Measurements from ENCODE around the gene METTL25B. TPM values are rescaled to one million over a fixed set of nuclear protein-coding genes. Genes with fewer than 3 reads are reported as not detected.

Gene METTL25B
- total RNA-seq, 1 experiment from 2014 or later, result 10.4 TPM

DNA sequence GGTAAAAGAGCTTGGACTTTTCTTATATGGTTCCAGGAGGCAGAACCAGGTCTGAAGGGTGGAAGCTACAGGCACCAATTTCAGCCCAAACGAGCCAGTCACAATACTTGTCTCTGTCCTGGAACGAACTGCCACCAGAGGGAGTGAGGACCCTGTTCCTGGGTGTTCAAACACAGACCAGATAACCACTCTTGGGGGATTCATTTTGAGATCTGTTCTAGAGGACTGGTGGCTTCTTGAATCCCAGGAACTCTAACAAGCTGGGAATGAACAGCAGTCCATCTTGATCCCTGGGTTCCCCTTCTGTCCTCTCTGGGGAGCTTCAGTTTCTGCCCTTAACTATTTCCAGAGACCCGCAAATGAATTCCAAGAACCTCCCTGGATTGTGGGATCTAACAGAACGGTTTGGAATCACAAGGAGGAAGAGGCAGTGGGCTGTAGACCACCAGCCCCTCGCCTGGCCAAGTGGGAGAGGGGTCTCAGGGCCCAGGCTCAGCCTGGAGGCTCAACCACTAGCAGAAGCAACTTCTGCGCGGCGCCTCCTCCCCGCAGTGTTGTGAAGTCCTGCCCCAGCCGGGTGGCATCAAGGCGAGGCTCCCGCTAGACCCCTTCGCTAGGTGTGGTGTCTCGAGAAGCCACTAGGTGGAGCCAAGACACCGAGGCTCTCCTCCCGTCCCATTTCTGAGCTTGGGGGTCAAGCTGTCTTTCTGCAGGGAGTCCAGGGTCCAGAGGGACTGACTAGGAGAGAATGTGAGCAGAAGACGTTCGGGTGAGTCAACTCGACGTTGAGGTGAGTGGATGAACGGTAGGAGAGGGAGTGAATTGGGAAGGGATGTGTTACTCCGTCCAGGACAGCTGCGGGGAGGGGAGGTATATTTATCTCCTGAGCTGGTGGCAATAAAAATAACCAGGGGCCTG lies 39.0 kb upstream of the METTL25B start:
- intact Hi-C loops (cut with micrococcal nuclease), result loop anchor here (1.0 kb wide), 3 partner anchors 16 to 201 kb away; partner anchors contain the start of gene CRABP2
- Histone ChIP-seq H3K4me1 (ENCODE audit: insufficient read depth, low read length) (peaks cover 62% of the 10 kb centered on the region), H3K79me2 (ENCODE audit: low read length) (no peaks in the 10 kb centered on the region), H3K27me3 (ENCODE audit: low read length) (no peaks in the 10 kb centered on the region), H2AFZ (ENCODE audit: low read length) (peak overlapping the region; percentile 96), H3K9me2 (replicated peaks; ENCODE audit: low read length) (no peaks in the 10 kb centered on the region), H3K4me2 (ENCODE audit: low read length) (peak overlapping the region; percentile 98), H3K9me3 (ENCODE audit: low read length) (no peaks in the 10 kb centered on the region), H4K20me1 (ENCODE audit: low read length) (no peaks in the 10 kb centered on the region), H3K27ac (ENCODE audit: low read length) (no peak overlapping the region), H3F3A (ENCODE audit: low read length, unreplicated experiment) (peaks cover 8% of the 10 kb centered on the region), H3K36me3 (ENCODE audit: low read depth, low read length) (no peaks in the 10 kb centered on the region), H3K9ac (ENCODE audit: low read length) (peak overlapping the region; percentile 26; the same call in 1 of the 2 replicates), H3K4me3 (ENCODE audit: low read length) (peak overlapping the region; percentile 68)
- ATAC-seq (peak; percentile 81), DNase-seq (peak; percentile 97)
- no TSS peak for BruUV-seq (replicated peaks)
- TF ChIP-seq, protein P1, sequence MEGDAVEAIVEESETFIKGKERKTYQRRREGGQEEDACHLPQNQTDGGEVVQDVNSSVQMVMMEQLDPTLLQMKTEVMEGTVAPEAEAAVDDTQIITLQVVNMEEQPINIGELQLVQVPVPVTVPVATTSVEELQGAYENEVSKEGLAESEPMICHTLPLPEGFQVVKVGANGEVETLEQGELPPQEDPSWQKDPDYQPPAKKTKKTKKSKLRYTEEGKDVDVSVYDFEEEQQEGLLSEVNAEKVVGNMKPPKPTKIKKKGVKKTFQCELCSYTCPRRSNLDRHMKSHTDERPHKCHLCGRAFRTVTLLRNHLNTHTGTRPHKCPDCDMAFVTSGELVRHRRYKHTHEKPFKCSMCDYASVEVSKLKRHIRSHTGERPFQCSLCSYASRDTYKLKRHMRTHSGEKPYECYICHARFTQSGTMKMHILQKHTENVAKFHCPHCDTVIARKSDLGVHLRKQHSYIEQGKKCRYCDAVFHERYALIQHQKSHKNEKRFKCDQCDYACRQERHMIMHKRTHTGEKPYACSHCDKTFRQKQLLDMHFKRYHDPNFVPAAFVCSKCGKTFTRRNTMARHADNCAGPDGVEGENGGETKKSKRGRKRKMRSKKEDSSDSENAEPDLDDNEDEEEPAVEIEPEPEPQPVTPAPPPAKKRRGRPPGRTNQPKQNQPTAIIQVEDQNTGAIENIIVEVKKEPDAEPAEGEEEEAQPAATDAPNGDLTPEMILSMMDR (conservative IDR thresholded peaks at IDR 0.05; ENCODE audit: low read depth, low read length), result peak; percentile 88
- TF ChIP-seq EZH2 (IDR thresholded peaks at IDR 0.05; ENCODE audit: low read length, unreplicated experiment), result no peak
- ChIA-PET CTCF (interaction anchor here (0.6 to 3.8 kb wide), 27 partner anchors 8 to 197 kb away, joined by 3 to 106 read pairs (median 6); partner anchors contain the start of genes CRABP2, ISG20L2, METTL25B and MRPL24), POLR2A (ENCODE audit: unreplicated experiment) (interaction anchor here (0.8 to 2.1 kb wide), 2 partner anchors 17 to 36 kb away, joined by 7 to 13 read pairs; no protein-coding TSS in a partner anchor)

- CTCF ChIA-PET, result interaction anchor here (0.6 to 3.8 kb wide), 20 partner anchors 10 to 197 kb away, joined by 3 to 106 read pairs (median 8); partner anchors contain the start of genes CRABP2, ISG20L2, METTL25B and MRPL24
These were observed 38.2 kb upstream of the METTL25B start for GRCh38 chr1:156689953-156690674.

More at GRCh38 chr1:156689953-156690674, 38.2 kb upstream of the METTL25B start:
- Histone ChIP-seq H3K9ac (ENCODE audit: low read length) (no peak overlapping the region), H3K27me3 (ENCODE audit: low read length) (no peaks in the 10 kb centered on the region), H3K9me2 (replicated peaks; ENCODE audit: low read length) (no peaks in the 10 kb centered on the region), H4K20me1 (ENCODE audit: low read length) (no peaks in the 10 kb centered on the region), H3K36me3 (ENCODE audit: low read depth, low read length) (no peaks in the 10 kb centered on the region), H3F3A (ENCODE audit: low read length, unreplicated experiment) (peaks cover 8% of the 10 kb centered on the region), H3K4me1 (ENCODE audit: insufficient read depth, low read length) (peaks cover 60% of the 10 kb centered on the region), H3K27ac (ENCODE audit: low read length) (no peak overlapping the region), H2AFZ (ENCODE audit: low read length) (peak overlapping the region; percentile 96), H3K79me2 (ENCODE audit: low read length) (no peaks in the 10 kb centered on the region), H3K9me3 (ENCODE audit: low read length) (no peaks in the 10 kb centered on the region), H3K4me2 (ENCODE audit: low read length) (peak overlapping the region; percentile 98), H3K4me3 (ENCODE audit: low read length) (peak overlapping the region; percentile 68)
- DNase-seq, result no peak
- TF ChIP-seq EZH2phosphoT487 (IDR thresholded peaks at IDR 0.05; ENCODE audit: borderline replicate concordance, low read length), result no peak
- TF ChIP-seq, protein P1 (conservative IDR thresholded peaks at IDR 0.05; ENCODE audit: low read depth, low read length), result no peak
- TF ChIP-seq EZH2 (IDR thresholded peaks at IDR 0.05; ENCODE audit: low read length, unreplicated experiment), result no peak
- POLR2A ChIA-PET (ENCODE audit: unreplicated experiment), result interaction anchor here (2.1 kb wide), 1 partner anchor 36 kb away, joined by 13 read pairs; no protein-coding TSS in a partner anchor
- BruUV-seq (replicated peaks), result no TSS peak
- intact Hi-C loops (cut with micrococcal nuclease), result loop anchor here (1.0 kb wide), 3 partner anchors 15 to 200 kb away; partner anchors contain the start of gene CRABP2
- ATAC-seq, result no peak
